ENCODE data around the gene HAPLN3. TPM values are rescaled to one million over a fixed set of nuclear protein-coding genes. Genes with fewer than 3 reads are reported as not detected.

The HAPLN3 gene
- total RNA-seq, 1 donor from 2014 or later: 2.7 TPM

DNA sequence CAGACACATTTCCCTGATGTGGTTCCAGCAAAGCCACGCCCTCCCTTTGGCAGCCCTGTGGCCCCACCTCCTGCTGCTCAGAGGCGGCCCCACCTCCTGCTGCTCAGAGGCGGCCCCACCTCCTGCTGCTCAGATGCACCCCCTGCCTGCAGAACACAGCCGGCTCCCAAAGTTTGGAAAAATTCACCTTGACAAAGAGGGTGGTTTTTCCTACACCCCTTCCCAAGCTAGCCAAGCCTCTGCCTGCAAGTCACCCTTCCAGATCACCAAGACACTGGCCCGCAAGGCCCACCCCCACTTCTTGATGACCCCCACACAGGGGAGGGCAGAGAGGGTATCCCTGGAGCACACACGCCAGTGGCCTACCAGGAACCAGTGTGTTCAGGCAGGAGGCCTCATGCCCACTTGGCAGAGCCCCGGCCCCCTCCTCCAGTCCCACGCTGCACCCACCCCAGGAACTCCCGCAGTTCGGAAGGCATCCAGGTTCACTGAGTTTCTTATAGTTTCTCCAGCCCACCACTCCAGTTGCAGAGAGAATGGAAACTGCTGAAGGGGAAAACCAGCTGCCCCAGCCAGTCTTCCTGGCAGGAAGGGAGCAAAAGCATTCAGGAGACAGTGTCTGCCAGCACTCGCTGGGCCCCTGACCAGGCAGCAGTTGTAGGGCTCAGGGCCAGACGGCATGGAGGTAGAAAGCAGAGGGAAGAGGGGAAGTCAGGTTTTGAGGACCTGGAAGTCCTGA lies 2.3 kb upstream of the HAPLN3 start:
- no peak overlapping the region for H2AFZ ChIP-seq (replicated peaks)
- H4K20me1 ChIP-seq (ENCODE audit: low read depth): peaks cover 3% of the 10 kb centered on the region
- peaks cover 22% of the 10 kb centered on the region for H3F3A ChIP-seq (ENCODE audit: low read depth)
- Mint-ChIP-seq H3K27ac (no peak overlapping the region), H3K4me3 (no peak overlapping the region), H3K27me3 (ENCODE audit: insufficient read depth, low read depth) (peaks cover 17% of the 10 kb centered on the region), H3K9me3 (no peaks in the 10 kb centered on the region), H3K4me1 (peaks cover 31% of the 10 kb centered on the region), H3K36me3 (peaks cover 15% of the 10 kb centered on the region)
- TF ChIP-seq EZH2phosphoT487 (IDR thresholded peaks at IDR 0.05) (no peak), EZH2 (IDR thresholded peaks at IDR 0.05) (no peak)
- TF ChIP-seq, protein P1, sequence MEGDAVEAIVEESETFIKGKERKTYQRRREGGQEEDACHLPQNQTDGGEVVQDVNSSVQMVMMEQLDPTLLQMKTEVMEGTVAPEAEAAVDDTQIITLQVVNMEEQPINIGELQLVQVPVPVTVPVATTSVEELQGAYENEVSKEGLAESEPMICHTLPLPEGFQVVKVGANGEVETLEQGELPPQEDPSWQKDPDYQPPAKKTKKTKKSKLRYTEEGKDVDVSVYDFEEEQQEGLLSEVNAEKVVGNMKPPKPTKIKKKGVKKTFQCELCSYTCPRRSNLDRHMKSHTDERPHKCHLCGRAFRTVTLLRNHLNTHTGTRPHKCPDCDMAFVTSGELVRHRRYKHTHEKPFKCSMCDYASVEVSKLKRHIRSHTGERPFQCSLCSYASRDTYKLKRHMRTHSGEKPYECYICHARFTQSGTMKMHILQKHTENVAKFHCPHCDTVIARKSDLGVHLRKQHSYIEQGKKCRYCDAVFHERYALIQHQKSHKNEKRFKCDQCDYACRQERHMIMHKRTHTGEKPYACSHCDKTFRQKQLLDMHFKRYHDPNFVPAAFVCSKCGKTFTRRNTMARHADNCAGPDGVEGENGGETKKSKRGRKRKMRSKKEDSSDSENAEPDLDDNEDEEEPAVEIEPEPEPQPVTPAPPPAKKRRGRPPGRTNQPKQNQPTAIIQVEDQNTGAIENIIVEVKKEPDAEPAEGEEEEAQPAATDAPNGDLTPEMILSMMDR (IDR thresholded peaks at IDR 0.05): peak; percentile 4
- H3K36me3 ChIP-seq: no peaks in the 10 kb centered on the region
- peak overlapping the region; percentile 53 for H3K4me2 ChIP-seq
- H3K27me3 ChIP-seq: peaks cover 20% of the 10 kb centered on the region
- H3K9ac ChIP-seq: no peak overlapping the region
- no peaks in the 10 kb centered on the region for H3K79me2 ChIP-seq (ENCODE audit: low read depth)
- H3K4me3 ChIP-seq: no peak overlapping the region
- peaks cover 33% of the 10 kb centered on the region for H3K4me1 ChIP-seq
- no peaks in the 10 kb centered on the region for H3K9me3 ChIP-seq (ENCODE audit: low read depth)
- peak; percentile 25 for DNase-seq (ENCODE audit: low spot score)
- peak overlapping the region; percentile 7 for H3K27ac ChIP-seq

DNA sequence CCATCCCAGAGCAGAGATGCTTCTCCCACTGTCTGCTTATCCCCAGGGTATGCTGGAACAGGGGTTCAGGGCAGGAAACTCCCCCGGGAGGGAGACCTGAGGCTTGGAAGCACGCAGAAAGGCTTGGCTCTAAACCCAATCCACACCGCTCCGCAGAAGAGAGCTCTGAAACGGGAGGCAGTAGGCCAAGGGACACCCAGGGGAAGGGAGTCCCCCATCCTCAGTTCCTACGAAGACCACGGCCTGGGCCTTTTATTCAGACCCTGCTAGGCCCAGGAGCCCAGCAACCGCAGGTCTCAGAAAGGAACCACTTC lies 1.8 kb upstream of the HAPLN3 start:
- H3K9me3 Mint-ChIP-seq: no peaks in the 10 kb centered on the region
- H3K36me3 Mint-ChIP-seq: peaks cover 14% of the 10 kb centered on the region
- Histone ChIP-seq H3F3A (ENCODE audit: low read depth) (peaks cover 22% of the 10 kb centered on the region), H3K27ac (no peak overlapping the region), H2AFZ (replicated peaks) (no peak overlapping the region), H3K9ac (no peak overlapping the region), H3K27me3 (peaks cover 20% of the 10 kb centered on the region), H3K36me3 (no peaks in the 10 kb centered on the region), H3K4me2 (peak overlapping the region; percentile 53), H3K79me2 (ENCODE audit: low read depth) (no peaks in the 10 kb centered on the region), H3K4me1 (peaks cover 33% of the 10 kb centered on the region), H4K20me1 (ENCODE audit: low read depth) (peaks cover 3% of the 10 kb centered on the region), H3K9me3 (ENCODE audit: low read depth) (no peaks in the 10 kb centered on the region), H3K4me3 (no peak overlapping the region)
- H3K27ac Mint-ChIP-seq: no peak overlapping the region
- no peak for DNase-seq (ENCODE audit: low spot score)
- peaks cover 31% of the 10 kb centered on the region for H3K4me1 Mint-ChIP-seq
- TF ChIP-seq, protein P1 (IDR thresholded peaks at IDR 0.05): no peak
- TF ChIP-seq EZH2phosphoT487 (IDR thresholded peaks at IDR 0.05): no peak
- TF ChIP-seq EZH2 (IDR thresholded peaks at IDR 0.05): no peak
- H3K4me3 Mint-ChIP-seq: no peak overlapping the region
- H3K27me3 Mint-ChIP-seq (ENCODE audit: insufficient read depth, low read depth): peaks cover 17% of the 10 kb centered on the region

DNA sequence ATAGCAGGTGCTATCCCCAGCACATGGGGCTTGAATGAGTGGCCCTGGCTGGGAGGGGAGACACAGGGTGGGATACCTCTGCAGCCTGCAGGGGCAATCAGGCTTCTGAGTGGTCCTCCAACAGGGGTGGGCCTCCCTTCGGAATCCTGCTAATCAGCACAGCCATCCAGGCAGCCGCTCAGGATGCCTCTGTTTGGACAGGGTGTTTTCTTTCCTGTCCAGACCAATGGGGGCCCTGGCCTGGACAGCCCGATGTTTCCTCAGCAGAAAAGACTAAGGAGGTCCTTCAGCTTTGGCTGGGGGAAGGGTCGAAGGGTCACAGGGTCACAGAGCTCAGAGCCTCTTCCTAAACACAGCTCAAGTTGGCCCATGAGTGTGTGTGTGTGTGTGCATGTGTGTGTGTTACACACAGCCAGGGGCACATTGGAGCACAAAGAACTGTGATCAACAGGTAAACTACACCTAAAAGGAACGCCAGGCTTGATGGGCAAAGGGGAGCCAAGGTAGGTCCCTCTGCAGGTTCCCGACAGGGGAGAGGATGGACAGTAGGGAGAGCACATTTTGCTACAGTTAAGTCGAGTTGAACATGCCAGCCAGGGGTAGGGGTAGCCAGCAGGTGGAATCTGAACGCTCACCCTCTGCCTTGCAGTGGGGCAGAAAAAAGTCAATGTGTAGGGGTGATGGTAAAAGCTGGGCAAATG lies 1.1 kb upstream of the HAPLN3 start:
- H3K9me3 ChIP-seq (ENCODE audit: low read depth): no peaks in the 10 kb centered on the region
- peak overlapping the region; percentile 53 for H3K4me2 ChIP-seq
- peaks cover 22% of the 10 kb centered on the region for H3F3A ChIP-seq (ENCODE audit: low read depth)
- no peaks in the 10 kb centered on the region for H3K9me3 Mint-ChIP-seq
- no peak overlapping the region for H2AFZ ChIP-seq (replicated peaks)
- peak overlapping the region; percentile 59 for H3K27ac Mint-ChIP-seq
- H3K27me3 ChIP-seq: peaks cover 20% of the 10 kb centered on the region
- H3K4me1 Mint-ChIP-seq: peaks cover 28% of the 10 kb centered on the region
- peak overlapping the region; percentile 39 for H3K4me3 Mint-ChIP-seq
- no peak overlapping the region for H3K9ac ChIP-seq
- H3K79me2 ChIP-seq (ENCODE audit: low read depth): no peaks in the 10 kb centered on the region
- no peak for TF ChIP-seq EZH2 (IDR thresholded peaks at IDR 0.05)
- TF ChIP-seq, protein P1 (IDR thresholded peaks at IDR 0.05): no peak
- TF ChIP-seq EZH2phosphoT487 (IDR thresholded peaks at IDR 0.05): no peak
- DNase-seq (ENCODE audit: low spot score): peak; percentile 54
- H3K4me1 ChIP-seq: peaks cover 33% of the 10 kb centered on the region
- no peaks in the 10 kb centered on the region for H3K36me3 ChIP-seq
- H3K36me3 Mint-ChIP-seq: peaks cover 11% of the 10 kb centered on the region
- H3K27ac ChIP-seq: no peak overlapping the region
- no peak overlapping the region for H3K4me3 ChIP-seq
- H3K27me3 Mint-ChIP-seq (ENCODE audit: insufficient read depth, low read depth): peaks cover 17% of the 10 kb centered on the region
- H4K20me1 ChIP-seq (ENCODE audit: low read depth): peaks cover 3% of the 10 kb centered on the region
